B cell (primary cell): ENCODE data around the gene LSP1.

ENCODE experiments used
- CTCF ChIP-seq: fragments of 200-600 bp; IDR thresholded peaks from one replicate; pipeline ENCODE4 v1.8.0; 2022; ENCODE audit warnings: antibody characterized with exemption, mild to moderate bottlenecking
- EZH2 ChIP-seq: IDR thresholded peaks from 2 replicates; pipeline ENCODE4 v1.6.1; 2012; ENCODE audit warnings: borderline replicate concordance, low read depth, mild to moderate bottlenecking, moderate library complexity, low read length; ENCODE audit not compliant: insufficient read depth, poor library complexity, severe bottlenecking

GRCh38 chr11:1912289-1912878 lies 59.5 kb downstream of the LSP1 start:
- no peak for TF ChIP-seq CTCF
- no peak for TF ChIP-seq EZH2
